ENCODE data around the gene MIDN.

Gene MIDN

GRCh38 chr19:1280636-1281568 is 32.5 kb downstream of the MIDN start:
- H4K20me1 ChIP-seq (ENCODE audit: insufficient read depth, low read length): no peaks in the 10 kb centered on the region
- no peak overlapping the region for H2AFZ ChIP-seq (ENCODE audit: low read length)
- no peak for TF ChIP-seq EZH2 (IDR thresholded peaks at IDR 0.05; ENCODE audit: borderline replicate concordance, low read length)
- TF ChIP-seq CTCF (IDR thresholded peaks at IDR 0.05; ENCODE audit: low read length): no peak
- H3K27ac ChIP-seq (ENCODE audit: low read depth, low read length, poor library complexity, severe bottlenecking): no peak overlapping the region
- no peak overlapping the region for H3K4me2 ChIP-seq (ENCODE audit: low read length)
- peaks cover 13% of the 10 kb centered on the region for H3K4me1 ChIP-seq (ENCODE audit: insufficient read depth, low read length, severe bottlenecking)
- H3K9ac ChIP-seq (ENCODE audit: low read length): no peak overlapping the region
- no peaks in the 10 kb centered on the region for H3K9me3 ChIP-seq (ENCODE audit: low read length)
- no peaks in the 10 kb centered on the region for H3K9me2 ChIP-seq (ENCODE audit: low read depth, low read length)
- peaks cover 41% of the 10 kb centered on the region for H3K36me3 ChIP-seq (ENCODE audit: insufficient read depth, low read length)
- H3K27me3 ChIP-seq (ENCODE audit: insufficient read depth, low read length): no peaks in the 10 kb centered on the region
- no peak overlapping the region for H3K4me3 ChIP-seq (ENCODE audit: low read depth, low read length, poor library complexity, severe bottlenecking)
- H3F3A ChIP-seq (ENCODE audit: insufficient read depth, low read length): no peaks in the 10 kb centered on the region
- H3K79me2 ChIP-seq (ENCODE audit: insufficient read depth, low read length): no peaks in the 10 kb centered on the region

GRCh38 chr19:1281569-1282287 is 33.3 kb downstream of the MIDN start:
- no peak overlapping the region for H3K4me3 ChIP-seq (ENCODE audit: low read depth, low read length, poor library complexity, severe bottlenecking)
- no peak overlapping the region for H3K27ac ChIP-seq (ENCODE audit: low read depth, low read length, poor library complexity, severe bottlenecking)
- H3K27me3 ChIP-seq (ENCODE audit: insufficient read depth, low read length): no peaks in the 10 kb centered on the region
- no peaks in the 10 kb centered on the region for H3K79me2 ChIP-seq (ENCODE audit: insufficient read depth, low read length)
- no peak overlapping the region for H3K9ac ChIP-seq (ENCODE audit: low read length)
- H3K4me1 ChIP-seq (ENCODE audit: insufficient read depth, low read length, severe bottlenecking): peaks cover 5% of the 10 kb centered on the region
- H4K20me1 ChIP-seq (ENCODE audit: insufficient read depth, low read length): no peaks in the 10 kb centered on the region
- no peaks in the 10 kb centered on the region for H3K9me2 ChIP-seq (ENCODE audit: low read depth, low read length)
- peaks cover 40% of the 10 kb centered on the region for H3K36me3 ChIP-seq (ENCODE audit: insufficient read depth, low read length)
- H3K4me2 ChIP-seq (ENCODE audit: low read length): no peak overlapping the region
- no peak overlapping the region for H2AFZ ChIP-seq (ENCODE audit: low read length)
- H3F3A ChIP-seq (ENCODE audit: insufficient read depth, low read length): no peaks in the 10 kb centered on the region
- no peaks in the 10 kb centered on the region for H3K9me3 ChIP-seq (ENCODE audit: low read length)
- TF ChIP-seq EZH2 (IDR thresholded peaks at IDR 0.05; ENCODE audit: borderline replicate concordance, low read length) (no peak), CTCF (IDR thresholded peaks at IDR 0.05; ENCODE audit: low read length) (no peak)

GRCh38 chr19:1282588-1283206 is 34.3 kb downstream of the MIDN start:
- Histone ChIP-seq H2AFZ (ENCODE audit: low read length) (no peak overlapping the region), H4K20me1 (ENCODE audit: insufficient read depth, low read length) (no peaks in the 10 kb centered on the region), H3K9me3 (ENCODE audit: low read length) (no peaks in the 10 kb centered on the region), H3K9ac (ENCODE audit: low read length) (no peak overlapping the region), H3K9me2 (ENCODE audit: low read depth, low read length) (no peaks in the 10 kb centered on the region), H3K4me3 (ENCODE audit: low read depth, low read length, poor library complexity, severe bottlenecking) (no peak overlapping the region), H3K4me2 (ENCODE audit: low read length) (no peak overlapping the region), H3K79me2 (ENCODE audit: insufficient read depth, low read length) (no peaks in the 10 kb centered on the region), H3K4me1 (ENCODE audit: insufficient read depth, low read length, severe bottlenecking) (no peaks in the 10 kb centered on the region), H3F3A (ENCODE audit: insufficient read depth, low read length) (no peaks in the 10 kb centered on the region), H3K36me3 (ENCODE audit: insufficient read depth, low read length) (peaks cover 31% of the 10 kb centered on the region), H3K27ac (ENCODE audit: low read depth, low read length, poor library complexity, severe bottlenecking) (no peak overlapping the region), H3K27me3 (ENCODE audit: insufficient read depth, low read length) (0 out of 2 replicates have a peak, but pooled peaks cover under 1% of the 10 kb centered on the region)
- no peak for TF ChIP-seq EZH2 (IDR thresholded peaks at IDR 0.05; ENCODE audit: borderline replicate concordance, low read length)
- no peak for TF ChIP-seq CTCF (IDR thresholded peaks at IDR 0.05; ENCODE audit: low read length)
